K562 (cell line): Measurements from ENCODE around the gene ZNF862. TPM values are rescaled to one million over a fixed set of nuclear protein-coding genes. Genes with fewer than 3 reads are reported as not detected.

ENCODE experiments used
- ARID2 ChIP-seq: fragments of 450-650 bp; IDR thresholded peaks from 2 replicates; pipeline ENCODE4 v1.6.1; 2017; ENCODE audit warnings: antibody characterized with exemption, mild to moderate bottlenecking
- ESRRB ChIP-seq: fragments of 250-450 bp; sonication (Bioruptor Pico); IDR thresholded peaks from 2 replicates; pipeline ENCODE4 v1.5.0; 2020; ENCODE audit warnings: mild to moderate bottlenecking, moderate library complexity, borderline replicate concordance
- JUN ChIP-seq, 2 experiments: sonication (generic) in 1 of 2; formaldehyde crosslinking in 1 of 2; IDR thresholded peaks; 2 replicates each; pipeline versions ENCODE4 v1.6.1 to v1.8.0; 2012 to 2022; ENCODE audit warnings: borderline replicate concordance in 2 of 2, mild to moderate bottlenecking in 2 of 2, improper control_type of control experiment in 1 of 2, low read depth in 1 of 2, low read length in 1 of 2, missing genetic modification reagents in 1 of 2
- MTA1 ChIP-seq: fragments of 450-650 bp; IDR thresholded peaks from 2 replicates; pipeline ENCODE4 v1.6.1; 2017; ENCODE audit warnings: borderline replicate concordance
- MTA3 ChIP-seq: fragments of 450-650 bp; formaldehyde crosslinking; IDR thresholded peaks from 2 replicates; pipeline ENCODE4 v1.6.1; 2017; ENCODE audit warnings: mild to moderate bottlenecking, borderline replicate concordance
- NR1H2 ChIP-seq: sonication (generic); formaldehyde crosslinking; IDR thresholded peaks from 2 replicates; pipeline ENCODE4 v1.4.0; 2020; ENCODE audit warnings: mild to moderate bottlenecking, missing genetic modification reagents
- NR3C1 ChIP-seq: sonication (generic); formaldehyde crosslinking; IDR thresholded peaks from 2 replicates; pipeline ENCODE4 v1.8.1; 2022; ENCODE audit warnings: missing genetic modification reagents
- OTX1 ChIP-seq: fragments of 450-650 bp; formaldehyde crosslinking; IDR thresholded peaks from 2 replicates; pipeline ENCODE4 v1.4.0; 2022; ENCODE audit warnings: mild to moderate bottlenecking
- PTBP1 ChIP-seq: fragments of 200-400 bp; formaldehyde crosslinking; IDR thresholded peaks from 2 replicates; pipeline ENCODE4 v1.6.1; 2017; ENCODE audit warnings: low read depth, low read length
- SIN3A ChIP-seq, 2 experiments: fragments of 150-350 bp in 1 of 2; IDR thresholded peaks; 2 replicates each; pipeline ENCODE4 v1.6.1; 2011 to 2016; ENCODE audit warnings: borderline replicate concordance in 2 of 2, low read depth in 2 of 2, low read length in 2 of 2, mild to moderate bottlenecking in 2 of 2, moderate library complexity in 2 of 2; ENCODE audit not compliant: control insufficient read depth in 1 of 2
- SMAD1 ChIP-seq: fragments of 150-350 bp; IDR thresholded peaks from 2 replicates; pipeline ENCODE4 v1.6.1; 2014; ENCODE audit warnings: low read length, low read depth; ENCODE audit not compliant: partially characterized antibody
- SMARCA5 ChIP-seq: fragments of 450-650 bp; IDR thresholded peaks from 2 replicates; pipeline ENCODE4 v1.6.1; 2016
- SNRNP70 ChIP-seq: fragments of 200-400 bp; formaldehyde crosslinking; optimal IDR thresholded peaks from 2 replicates; pipeline ENCODE3; 2017; ENCODE audit warnings: low read depth, low read length
- SRSF7 ChIP-seq: fragments of 200-400 bp; formaldehyde crosslinking; optimal IDR thresholded peaks from 2 replicates; pipeline ENCODE3; 2017; ENCODE audit warnings: mild to moderate bottlenecking, low read depth, low read length
- ZNF12 ChIP-seq: sonication (generic); formaldehyde crosslinking; IDR thresholded peaks from 2 replicates; pipeline ENCODE4 v1.4.0; 2020; ENCODE audit warnings: mild to moderate bottlenecking, missing genetic modification reagents
- ZNF75A ChIP-seq: fragments of 450-650 bp; formaldehyde crosslinking; IDR thresholded peaks from 2 replicates; pipeline ENCODE4 v1.4.0; 2020; ENCODE audit warnings: mild to moderate bottlenecking
- polyA plus RNA-seq, 8 experiments: library from polyadenylated mRNA; depleted of rRNA in 4 of 8; stranded (reverse) in 5 of 8; unstranded in 3 of 8; fragments of >200 nt; fragmentation: Nextera tagmentation in 2 of 8; fragmentation: Illumina TruSeq in 1 of 8; extraction: Ambion mirVana in 2 of 8; extraction: Trizol in 1 of 8; gene quantifications; 2 replicates each; pipeline versions ENCODE4 v1.2.1 to v1.2.3, GENCODE V29; 2011 to 2014; ENCODE audit warnings: inconsistent platforms in 1 of 8, missing spikeins in 1 of 8
- total RNA-seq, 7 experiments: library from RNA; depleted of rRNA in 6 of 7; stranded (reverse); fragments of >200 nt in 6 of 7; fragmentation: Illumina TruSeq in 2 of 7; extraction: Trizol in 2 of 7; gene quantifications; 2 replicates each; pipeline versions ENCODE4 v1.2.1 to v1.2.3, GENCODE V29; 2011 to 2021; ENCODE audit warnings: low replicate concordance in 1 of 7
- TF ChIP-seq, protein P1 (sequence below): fragments of 450-650 bp; IDR thresholded peaks from 2 replicates; pipeline ENCODE4 v1.6.1; 2014; ENCODE audit warnings: low read depth, mild to moderate bottlenecking, moderate library complexity, borderline replicate concordance
- TF ChIP-seq, protein P2 (sequence below), 2 experiments: IDR thresholded peaks in 1 of 2; conservative IDR thresholded peaks in 1 of 2; 2 replicates each; pipeline ENCODE4 v1.6.1; 2016; ENCODE audit warnings: low read depth in 2 of 2, mild to moderate bottlenecking in 1 of 2, missing compliant biosample characterization in 1 of 2, missing genetic modification characterization in 1 of 2, moderate library complexity in 1 of 2
- TF ChIP-seq, protein P3 (sequence below): sonication (generic); formaldehyde crosslinking; IDR thresholded peaks from 2 replicates; pipeline ENCODE4 v1.8.1; 2023; ENCODE audit warnings: mild to moderate bottlenecking, missing genetic modification reagents
- TF ChIP-seq, protein P4 (sequence below): sonication (generic); formaldehyde crosslinking; IDR thresholded peaks from 2 replicates; pipeline ENCODE4 v1.9.0; 2022; ENCODE audit warnings: mild to moderate bottlenecking, missing genetic modification reagents
- TF ChIP-seq, protein P5 (sequence below), 2 experiments: fragments of 450-650 bp in 1 of 2; sonication (generic) in 1 of 2; formaldehyde crosslinking; conservative IDR thresholded peaks; 2 replicates each; pipeline versions ENCODE4 v1.4.0 to v1.8.1; 2020 to 2022; ENCODE audit warnings: mild to moderate bottlenecking in 1 of 2, missing genetic modification reagents in 1 of 2

Gene ZNF862
- total and polyA plus RNA-seq, 9 of the 15 experiments (the other 6 are each of a cell fraction or from before 2014, with no cell fraction given) = 1.1 to 3.9 (median 2.6) TPM

DNA sequence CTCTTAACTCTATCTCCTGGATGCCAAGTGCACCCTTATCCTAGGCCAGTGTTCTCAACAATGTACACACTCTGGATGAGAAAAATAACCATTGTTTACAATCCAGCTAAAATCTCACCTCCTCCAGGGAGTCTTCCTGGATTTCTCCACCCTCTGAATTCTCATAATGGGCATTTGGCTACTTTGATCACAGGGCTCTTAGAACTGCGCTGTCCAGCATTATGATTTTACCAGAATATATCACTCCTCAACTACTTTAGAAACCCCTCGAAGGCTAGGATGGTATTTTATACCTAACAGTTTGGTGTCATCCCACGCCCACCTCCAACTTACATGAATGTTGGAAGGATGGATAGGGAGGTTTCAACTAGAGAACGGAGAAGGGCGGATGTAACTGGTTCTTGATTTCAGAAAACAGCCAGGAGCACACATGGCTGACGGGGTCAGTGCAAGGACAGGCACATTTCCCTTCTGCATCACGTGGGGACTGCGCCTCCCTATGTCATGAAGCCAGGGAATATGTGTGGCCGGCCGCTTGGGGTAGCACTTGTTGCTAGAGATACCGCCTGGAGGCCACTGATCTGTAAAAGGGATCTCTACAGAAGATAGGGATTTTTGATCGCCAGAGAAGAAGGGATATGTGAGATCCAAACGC, 34.4 kb downstream of the ZNF862 start (continued):
- TF ChIP-seq, protein P1, sequence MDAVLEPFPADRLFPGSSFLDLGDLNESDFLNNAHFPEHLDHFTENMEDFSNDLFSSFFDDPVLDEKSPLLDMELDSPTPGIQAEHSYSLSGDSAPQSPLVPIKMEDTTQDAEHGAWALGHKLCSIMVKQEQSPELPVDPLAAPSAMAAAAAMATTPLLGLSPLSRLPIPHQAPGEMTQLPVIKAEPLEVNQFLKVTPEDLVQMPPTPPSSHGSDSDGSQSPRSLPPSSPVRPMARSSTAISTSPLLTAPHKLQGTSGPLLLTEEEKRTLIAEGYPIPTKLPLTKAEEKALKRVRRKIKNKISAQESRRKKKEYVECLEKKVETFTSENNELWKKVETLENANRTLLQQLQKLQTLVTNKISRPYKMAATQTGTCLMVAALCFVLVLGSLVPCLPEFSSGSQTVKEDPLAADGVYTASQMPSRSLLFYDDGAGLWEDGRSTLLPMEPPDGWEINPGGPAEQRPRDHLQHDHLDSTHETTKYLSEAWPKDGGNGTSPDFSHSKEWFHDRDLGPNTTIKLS = no peak
- TF ChIP-seq SMAD1 (no peak), NR3C1 (CRISPR knock-in tag) (no peak), ESRRB (CRISPR knock-in tag) (no peak), NR1H2 (no peak), ZNF75A (CRISPR knock-in tag) (no peak), SIN3A (IDR thresholded peaks at IDR 0.05; ENCODE audit: borderline replicate concordance in 2 of 2, control insufficient read depth in 1 of 2, low read depth in 2 of 2, low read length in 2 of 2) (no peak), PTBP1 (peak; percentile 95), SMARCA5 (peak; percentile 99), OTX1 (CRISPR knock-in tag) (no peak), MTA1 (no peak), ZNF12 (CRISPR knock-in tag) (no peak), JUN (IDR thresholded peaks at IDR 0.05; ENCODE audit: borderline replicate concordance, low read depth, low read length) (peak; percentile 48; the same call in 1 of the 2 replicates), JUN (CRISPR knock-in tag; IDR thresholded peaks at IDR 0.05; ENCODE audit: borderline replicate concordance) (0 out of 2 replicates have a peak, but pooled peaks have one; percentile 53), MTA3 (0 out of 2 replicates have a peak, but pooled peaks have one; percentile 38), SNRNP70 (no peak), ARID2 (no peak), SRSF7 (no peak)
- TF ChIP-seq, protein P2, sequence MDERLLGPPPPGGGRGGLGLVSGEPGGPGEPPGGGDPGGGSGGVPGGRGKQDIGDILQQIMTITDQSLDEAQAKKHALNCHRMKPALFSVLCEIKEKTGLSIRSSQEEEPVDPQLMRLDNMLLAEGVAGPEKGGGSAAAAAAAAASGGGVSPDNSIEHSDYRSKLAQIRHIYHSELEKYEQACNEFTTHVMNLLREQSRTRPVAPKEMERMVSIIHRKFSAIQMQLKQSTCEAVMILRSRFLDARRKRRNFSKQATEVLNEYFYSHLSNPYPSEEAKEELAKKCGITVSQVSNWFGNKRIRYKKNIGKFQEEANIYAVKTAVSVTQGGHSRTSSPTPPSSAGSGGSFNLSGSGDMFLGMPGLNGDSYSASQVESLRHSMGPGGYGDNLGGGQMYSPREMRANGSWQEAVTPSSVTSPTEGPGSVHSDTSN (CRISPR knock-in tag; IDR thresholded peaks at IDR 0.05; ENCODE audit: low read depth) = no peak
- TF ChIP-seq, protein P2 (tag; conservative IDR thresholded peaks at IDR 0.05; ENCODE audit: low read depth) = no peak
- TF ChIP-seq, protein P3, sequence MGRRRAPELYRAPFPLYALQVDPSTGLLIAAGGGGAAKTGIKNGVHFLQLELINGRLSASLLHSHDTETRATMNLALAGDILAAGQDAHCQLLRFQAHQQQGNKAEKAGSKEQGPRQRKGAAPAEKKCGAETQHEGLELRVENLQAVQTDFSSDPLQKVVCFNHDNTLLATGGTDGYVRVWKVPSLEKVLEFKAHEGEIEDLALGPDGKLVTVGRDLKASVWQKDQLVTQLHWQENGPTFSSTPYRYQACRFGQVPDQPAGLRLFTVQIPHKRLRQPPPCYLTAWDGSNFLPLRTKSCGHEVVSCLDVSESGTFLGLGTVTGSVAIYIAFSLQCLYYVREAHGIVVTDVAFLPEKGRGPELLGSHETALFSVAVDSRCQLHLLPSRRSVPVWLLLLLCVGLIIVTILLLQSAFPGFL (CRISPR knock-in tag) = no peak
- TF ChIP-seq, protein P4, sequence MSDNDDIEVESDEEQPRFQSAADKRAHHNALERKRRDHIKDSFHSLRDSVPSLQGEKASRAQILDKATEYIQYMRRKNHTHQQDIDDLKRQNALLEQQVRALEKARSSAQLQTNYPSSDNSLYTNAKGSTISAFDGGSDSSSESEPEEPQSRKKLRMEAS (CRISPR knock-in tag) = peak; percentile 91
- TF ChIP-seq, protein P5, sequence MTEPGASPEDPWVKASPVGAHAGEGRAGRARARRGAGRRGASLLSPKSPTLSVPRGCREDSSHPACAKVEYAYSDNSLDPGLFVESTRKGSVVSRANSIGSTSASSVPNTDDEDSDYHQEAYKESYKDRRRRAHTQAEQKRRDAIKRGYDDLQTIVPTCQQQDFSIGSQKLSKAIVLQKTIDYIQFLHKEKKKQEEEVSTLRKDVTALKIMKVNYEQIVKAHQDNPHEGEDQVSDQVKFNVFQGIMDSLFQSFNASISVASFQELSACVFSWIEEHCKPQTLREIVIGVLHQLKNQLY (CRISPR knock-in tag; conservative IDR thresholded peaks at IDR 0.05) = peak in 1 of 2 experiments; percentile 39; a peak in 1 of 4 replicates
